Neural crest cell (in vitro differentiated cells): ENCODE measurements around the gene ZFYVE26. TPM values are rescaled to one million over a fixed set of nuclear protein-coding genes. Genes with fewer than 3 reads are reported as not detected.

Source experiments
- DNase-seq: peaks from one replicate; pipeline ENCODE4 v3.0.0; 2021; ENCODE audit warnings: low read depth, mixed read lengths, low spot score
- H3K27ac Mint-ChIP-seq: one replicate; pipeline ENCODE4 v1.8.0; 2021; ENCODE audit warnings: mild to moderate bottlenecking, mixed read lengths; ENCODE audit not compliant: unreplicated experiment
- H3K27me3 Mint-ChIP-seq: 2 replicates; pipeline ENCODE4 v1.8.0; 2021; ENCODE audit warnings: low read depth, mild to moderate bottlenecking, mixed read lengths
- H3K36me3 Mint-ChIP-seq: 2 replicates; pipeline ENCODE4 v1.8.0; 2021; ENCODE audit warnings: low read depth, mild to moderate bottlenecking, mixed read lengths
- H3K4me1 Mint-ChIP-seq: 2 replicates; pipeline ENCODE4 v1.8.0; 2021; ENCODE audit warnings: mixed read lengths
- H3K4me3 Mint-ChIP-seq: one replicate; pipeline ENCODE4 v1.8.0; 2021; ENCODE audit warnings: mild to moderate bottlenecking, mixed read lengths
- H3K9me3 Mint-ChIP-seq: 2 replicates; pipeline ENCODE4 v1.8.0; 2021; ENCODE audit warnings: mixed read lengths
- CTCF ChIP-seq: fragments of 200-600 bp; sonication (generic); conservative IDR thresholded peaks from 2 replicates; pipeline ENCODE4 v1.5.0; 2021; ENCODE audit warnings: antibody characterized with exemption, mild to moderate bottlenecking
- total RNA-seq: library from RNA; stranded (reverse); gene quantifications from 2 replicates; pipeline ENCODE4 v1.2.1, GENCODE V29; 2021

ZFYVE26 gene
- total RNA-seq, 1 donor from 2014 or later = 24.3 TPM

- no peak overlapping the region for H3K27ac Mint-ChIP-seq
- no peak for DNase-seq
- TF ChIP-seq CTCF = no peak
Measured at GRCh38 chr14:67785270-67786109, 30.9 kb downstream of the ZFYVE26 start.

GRCh38 chr14:67784244-67784823 lies 32.1 kb downstream of the ZFYVE26 start:
- Mint-ChIP-seq H3K36me3 (peaks cover 11% of the 10 kb centered on the region), H3K9me3 (no peaks in the 10 kb centered on the region), H3K4me3 (no peak overlapping the region), H3K4me1 (no peaks in the 10 kb centered on the region), H3K27me3 (no peaks in the 10 kb centered on the region), H3K27ac (no peak overlapping the region)
- TF ChIP-seq CTCF = no peak
- DNase-seq = no peak

More at GRCh38 chr14:67785270-67786109, 30.9 kb downstream of the ZFYVE26 start:
- Mint-ChIP-seq H3K36me3 (peaks cover 11% of the 10 kb centered on the region), H3K4me1 (no peaks in the 10 kb centered on the region), H3K27me3 (no peaks in the 10 kb centered on the region), H3K9me3 (no peaks in the 10 kb centered on the region), H3K4me3 (no peak overlapping the region)

GRCh38 chr14:67782090-67782489 lies 34.3 kb downstream of the ZFYVE26 start:
- no peak overlapping the region for H3K4me3 Mint-ChIP-seq
- H3K4me1 Mint-ChIP-seq = no peaks in the 10 kb centered on the region
- H3K27me3 Mint-ChIP-seq = no peaks in the 10 kb centered on the region
- no peak for TF ChIP-seq CTCF
- DNase-seq = no peak
- no peaks in the 10 kb centered on the region for H3K9me3 Mint-ChIP-seq
- H3K27ac Mint-ChIP-seq = peak overlapping the region; percentile 13
- peaks cover 16% of the 10 kb centered on the region for H3K36me3 Mint-ChIP-seq

GRCh38 chr14:67778792-67779191 lies 37.6 kb downstream of the ZFYVE26 start:
- DNase-seq = no peak
- no peak overlapping the region for H3K4me3 Mint-ChIP-seq
- no peaks in the 10 kb centered on the region for H3K4me1 Mint-ChIP-seq
- no peak for TF ChIP-seq CTCF
- H3K9me3 Mint-ChIP-seq = no peaks in the 10 kb centered on the region
- peaks cover 12% of the 10 kb centered on the region for H3K36me3 Mint-ChIP-seq
- H3K27ac Mint-ChIP-seq = no peak overlapping the region
- no peaks in the 10 kb centered on the region for H3K27me3 Mint-ChIP-seq

GRCh38 chr14:67776653-67777322 lies 39.6 kb downstream of the ZFYVE26 start:
- no peak for DNase-seq
- H3K27me3 Mint-ChIP-seq = no peaks in the 10 kb centered on the region
- H3K27ac Mint-ChIP-seq = no peak overlapping the region
- no peak overlapping the region for H3K4me3 Mint-ChIP-seq
- H3K36me3 Mint-ChIP-seq = peaks cover 8% of the 10 kb centered on the region
- no peak for TF ChIP-seq CTCF
- H3K9me3 Mint-ChIP-seq = no peaks in the 10 kb centered on the region
- no peaks in the 10 kb centered on the region for H3K4me1 Mint-ChIP-seq
